AG04450 (cell line): Measurements from ENCODE around the gene MT1HL1. TPM values are rescaled to one million over a fixed set of nuclear protein-coding genes. Genes with fewer than 3 reads are reported as not detected.

Experiments used
- CTCF ChIA-PET: fragments of 300-600, 350-600 bp; formaldehyde crosslinking; extraction: SDS; loops from one replicate; lab custom pipeline; 2022; ENCODE audit warnings: antibody characterized with exemption, inconsistent platforms; lab: Charles Lee
- POLR2A ChIA-PET: fragments of 350-600 bp; formaldehyde crosslinking; extraction: SDS; loops from one replicate; lab custom pipeline; 2021; ENCODE audit warnings: antibody characterized with exemption, inconsistent platforms; lab: Yijun Ruan, JAX
- DNase-seq: peaks from one replicate; pipeline ENCODE4 v3.0.0-alpha.2; 2011; ENCODE audit warnings: low read depth, low spot score
- H3K27ac ChIP-seq: one replicate; pipeline ENCODE4 v1.5.1; 2012; ENCODE audit warnings: low read depth, low read length, control low read depth
- H3K27me3 ChIP-seq: one replicate; pipeline ENCODE4 v1.6.0; 2012; ENCODE audit warnings: low read length; ENCODE audit not compliant: control insufficient read depth, insufficient read depth
- H3K4me3 ChIP-seq: 2 replicates; pipeline ENCODE4 v1.5.1; 2011; ENCODE audit warnings: mild to moderate bottlenecking, low read depth, low read length, control low read depth
- H3K9me3 ChIP-seq: 2 replicates; pipeline ENCODE4 v1.5.1; 2012; ENCODE audit warnings: low read length; ENCODE audit not compliant: control insufficient read depth, insufficient read depth
- polyA plus RNA-seq: library from polyadenylated mRNA; depleted of rRNA; stranded (reverse); fragments of >200 nt; gene quantifications from 2 replicates; pipeline ENCODE4 v1.2.3, GENCODE V29; 2011
- TF ChIP-seq, protein P1 (sequence below): IDR thresholded peaks from 2 replicates; pipeline ENCODE4 v1.5.1; 2011; ENCODE audit warnings: low read depth, low read length, control low read depth, inconsistent platforms

The MT1HL1 gene
- polyA plus RNA-seq, 1 experiment = not detected

DNA sequence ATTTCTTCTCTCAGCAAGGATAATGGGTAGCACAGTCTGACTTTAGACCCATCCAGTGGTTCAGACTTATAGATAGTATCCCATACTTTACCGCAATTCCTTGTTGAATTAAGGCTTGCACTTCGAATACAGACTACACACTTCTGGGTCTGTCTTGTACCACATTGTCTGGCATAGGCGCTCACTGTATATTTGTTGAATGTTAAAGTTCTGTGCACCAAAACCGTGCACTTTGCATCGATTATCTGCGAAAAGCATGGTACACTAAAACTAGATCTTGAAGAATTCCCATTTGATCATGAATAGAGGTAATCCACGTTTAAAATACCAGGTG lies 37.2 kb upstream of the MT1HL1 start:
- TF ChIP-seq, protein P1, sequence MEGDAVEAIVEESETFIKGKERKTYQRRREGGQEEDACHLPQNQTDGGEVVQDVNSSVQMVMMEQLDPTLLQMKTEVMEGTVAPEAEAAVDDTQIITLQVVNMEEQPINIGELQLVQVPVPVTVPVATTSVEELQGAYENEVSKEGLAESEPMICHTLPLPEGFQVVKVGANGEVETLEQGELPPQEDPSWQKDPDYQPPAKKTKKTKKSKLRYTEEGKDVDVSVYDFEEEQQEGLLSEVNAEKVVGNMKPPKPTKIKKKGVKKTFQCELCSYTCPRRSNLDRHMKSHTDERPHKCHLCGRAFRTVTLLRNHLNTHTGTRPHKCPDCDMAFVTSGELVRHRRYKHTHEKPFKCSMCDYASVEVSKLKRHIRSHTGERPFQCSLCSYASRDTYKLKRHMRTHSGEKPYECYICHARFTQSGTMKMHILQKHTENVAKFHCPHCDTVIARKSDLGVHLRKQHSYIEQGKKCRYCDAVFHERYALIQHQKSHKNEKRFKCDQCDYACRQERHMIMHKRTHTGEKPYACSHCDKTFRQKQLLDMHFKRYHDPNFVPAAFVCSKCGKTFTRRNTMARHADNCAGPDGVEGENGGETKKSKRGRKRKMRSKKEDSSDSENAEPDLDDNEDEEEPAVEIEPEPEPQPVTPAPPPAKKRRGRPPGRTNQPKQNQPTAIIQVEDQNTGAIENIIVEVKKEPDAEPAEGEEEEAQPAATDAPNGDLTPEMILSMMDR = no peak
- ChIA-PET POLR2A (no interaction called here), CTCF (no interaction called here)
- Histone ChIP-seq H3K4me3 (no peak overlapping the region), H3K9me3 (no peaks in the 10 kb centered on the region; the same call in 1 of the 2 replicates), H3K27ac (no peak overlapping the region), H3K27me3 (peaks cover 12% of the 10 kb centered on the region)
- DNase-seq = no peak

DNA sequence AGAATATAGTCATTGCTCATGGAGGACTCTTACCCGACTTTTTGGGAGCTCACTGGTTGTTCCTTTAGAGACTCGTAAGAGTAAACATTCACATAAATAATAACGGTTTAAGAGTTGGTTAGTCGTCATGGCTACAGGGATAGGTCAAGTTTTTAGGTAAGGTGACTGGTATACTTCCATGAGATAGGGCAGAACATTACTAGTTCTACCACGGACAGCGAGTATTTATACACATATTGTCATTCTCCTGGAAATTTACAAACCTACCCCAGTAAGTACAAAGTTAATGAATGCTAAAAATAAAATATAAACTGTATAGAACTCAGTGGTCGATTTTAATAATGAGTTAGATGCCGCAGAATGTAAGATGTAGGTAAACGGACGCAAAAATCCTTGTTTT lies 36.6 kb upstream of the MT1HL1 start:
- no peak overlapping the region for H3K27ac ChIP-seq
- H3K9me3 ChIP-seq = no peaks in the 10 kb centered on the region; the same call in 1 of the 2 replicates
- POLR2A ChIA-PET = no interaction called here
- TF ChIP-seq, protein P1 = no peak
- CTCF ChIA-PET = no interaction called here
- peaks cover 12% of the 10 kb centered on the region for H3K27me3 ChIP-seq
- no peak for DNase-seq
- H3K4me3 ChIP-seq = no peak overlapping the region

DNA sequence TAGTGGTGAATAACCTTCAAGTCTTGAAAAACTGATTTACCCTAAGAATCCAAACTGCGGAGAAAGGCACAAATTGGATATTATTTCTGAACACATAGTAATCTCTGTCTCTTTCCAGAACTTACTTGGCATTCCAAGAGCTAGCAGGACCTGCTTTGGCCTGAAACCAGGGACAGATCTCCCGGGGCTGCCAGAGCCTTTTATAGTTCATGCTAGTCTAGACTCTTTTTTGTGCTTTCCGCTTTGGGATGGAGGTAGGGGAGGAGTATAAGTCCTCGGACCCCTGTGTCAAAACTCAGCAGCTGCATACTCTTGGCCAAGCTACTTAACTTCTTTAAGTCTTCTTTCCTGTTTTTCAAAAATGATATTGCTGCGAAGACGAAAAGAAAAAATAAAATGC lies 34.0 kb upstream of the MT1HL1 start:
- TF ChIP-seq, protein P1 = no peak
- Histone ChIP-seq H3K4me3 (no peak overlapping the region), H3K27ac (no peak overlapping the region), H3K9me3 (no peaks in the 10 kb centered on the region; the same call in 1 of the 2 replicates), H3K27me3 (peaks cover 6% of the 10 kb centered on the region)
- CTCF ChIA-PET = no interaction called here
- no peak for DNase-seq
- POLR2A ChIA-PET = no interaction called here

DNA sequence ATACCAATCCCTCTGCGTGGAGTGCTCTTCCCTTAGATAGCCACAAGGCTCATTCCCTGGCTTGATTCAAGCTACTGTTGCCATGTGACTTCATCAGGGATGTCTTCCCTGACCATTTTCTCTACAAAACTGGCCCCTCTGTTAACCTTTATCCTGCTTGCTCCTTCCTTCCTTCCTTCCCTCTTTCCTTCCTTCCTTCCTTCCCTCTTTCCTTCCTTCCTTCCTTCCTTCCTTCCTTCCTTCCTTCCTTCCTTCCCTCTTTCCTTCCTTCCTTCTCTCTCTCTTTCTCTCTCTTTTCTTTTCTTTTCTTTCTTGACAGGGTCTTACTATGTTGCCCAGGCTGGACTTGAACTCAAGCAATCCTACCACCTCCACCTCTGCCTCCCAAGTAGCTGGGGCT lies 31.5 kb upstream of the MT1HL1 start:
- Histone ChIP-seq H3K27me3 (no peaks in the 10 kb centered on the region), H3K4me3 (no peak overlapping the region), H3K27ac (no peak overlapping the region), H3K9me3 (no peaks in the 10 kb centered on the region)
- CTCF ChIA-PET = no interaction called here
- no peak for DNase-seq
- TF ChIP-seq, protein P1 = no peak
- POLR2A ChIA-PET = no interaction called here

DNA sequence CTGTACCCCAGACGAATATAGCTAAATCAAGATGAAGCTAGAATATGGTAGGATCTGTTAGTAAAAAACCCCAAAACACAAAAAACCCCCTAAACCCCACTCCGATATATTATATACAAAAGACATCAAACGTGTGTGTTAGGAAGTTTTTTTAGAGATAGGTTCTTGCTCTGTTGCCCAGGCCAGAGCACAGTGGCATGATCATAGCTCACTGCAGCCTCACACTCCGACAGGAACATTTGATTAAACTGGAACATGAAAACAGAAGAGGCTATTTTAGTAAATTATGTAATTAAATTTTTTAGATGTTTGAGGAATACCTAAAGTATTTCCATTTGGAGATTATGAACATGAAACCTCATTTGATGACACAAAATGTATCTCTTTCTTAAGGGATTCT lies 29.6 kb upstream of the MT1HL1 start:
- no peak for DNase-seq
- ChIA-PET CTCF (no interaction called here), POLR2A (no interaction called here)
- no peak overlapping the region for H3K4me3 ChIP-seq
- no peak overlapping the region for H3K27ac ChIP-seq
- TF ChIP-seq, protein P1 = no peak
- H3K9me3 ChIP-seq = no peaks in the 10 kb centered on the region
- H3K27me3 ChIP-seq = no peaks in the 10 kb centered on the region
